Measurements from ENCODE around the gene MYO18A.

The MYO18A gene

GRCh38 chr17:29178750-29179231 is 1.4 kb downstream of the MYO18A start:
- no peak for TF ChIP-seq CTCF (conservative IDR thresholded peaks at IDR 0.05; ENCODE audit: low read length)
- DNase-seq (ENCODE audit: low read depth) = no peak
- peak overlapping the region; percentile 63 for H3K4me3 ChIP-seq (ENCODE audit: low read length)

GRCh38 chr17:29177871-29178749 is 2.1 kb downstream of the MYO18A start:
- DNase-seq (ENCODE audit: low read depth) = no peak
- no peak for TF ChIP-seq CTCF (conservative IDR thresholded peaks at IDR 0.05; ENCODE audit: low read length)
- H3K4me3 ChIP-seq (ENCODE audit: low read length) = no peak overlapping the region

GRCh38 chr17:29177541-29177870 is 2.7 kb downstream of the MYO18A start:
- TF ChIP-seq CTCF (conservative IDR thresholded peaks at IDR 0.05; ENCODE audit: low read length) = no peak

GRCh38 chr17:29176558-29177351 is 3.4 kb downstream of the MYO18A start:
- TF ChIP-seq CTCF (conservative IDR thresholded peaks at IDR 0.05; ENCODE audit: low read length) = no peak
- H3K4me3 ChIP-seq (ENCODE audit: low read length) = peak overlapping the region; percentile 59
- no peak for DNase-seq (ENCODE audit: low read depth)

More at GRCh38 chr17:29177541-29177870, 2.7 kb downstream of the MYO18A start:
- no peak overlapping the region for H3K4me3 ChIP-seq (ENCODE audit: low read length)
- DNase-seq (ENCODE audit: low read depth) = no peak

- TF ChIP-seq CTCF (conservative IDR thresholded peaks at IDR 0.05; ENCODE audit: low read length) = no peak
- no peak overlapping the region for H3K4me3 ChIP-seq (ENCODE audit: low read length)
- no peak for DNase-seq (ENCODE audit: low read depth)
Observed at GRCh38 chr17:29175349-29175748, 4.8 kb downstream of the MYO18A start.

- H3K4me3 ChIP-seq (ENCODE audit: low read length) = no peak overlapping the region
- DNase-seq (ENCODE audit: low read depth) = no peak
- no peak for TF ChIP-seq CTCF (conservative IDR thresholded peaks at IDR 0.05; ENCODE audit: low read length)
Observed at GRCh38 chr17:29172589-29172988, 7.6 kb downstream of the MYO18A start.

Measured in AG10803 (cell line).